ENCODE measurements around the gene ANKZF1.
A peak's percentile ranks its signal among the peaks of the same experiment; 100 is the strongest.

Gene ANKZF1

GRCh38 chr2:219268294-219268693, 38.7 kb downstream of the ANKZF1 start:
- TF ChIP-seq CSRNP3 (CRISPR knock-in tag; IDR thresholded peaks at IDR 0.05) (no peak), PPARA (CRISPR knock-in tag; IDR thresholded peaks at IDR 0.05; ENCODE audit: borderline replicate concordance) (no peak), POU6F1 (CRISPR knock-in tag; IDR thresholded peaks at IDR 0.05; ENCODE audit: borderline replicate concordance, low read depth) (no peak), ZC3H10 (CRISPR knock-in tag; IDR thresholded peaks at IDR 0.05) (no peak)
- no peak for ATAC-seq

GRCh38 chr2:219269362-219270054, 39.9 kb downstream of the ANKZF1 start:
- ATAC-seq: peak; percentile 62
- TF ChIP-seq ZNF8 (CRISPR knock-in tag; IDR thresholded peaks at IDR 0.05) (no peak), CSRNP3 (CRISPR knock-in tag; IDR thresholded peaks at IDR 0.05) (no peak)

- TF ChIP-seq ZC3H10 (CRISPR knock-in tag; IDR thresholded peaks at IDR 0.05) (no peak), SNAI2 (CRISPR knock-in tag; IDR thresholded peaks at IDR 0.05) (no peak), PPARA (CRISPR knock-in tag; IDR thresholded peaks at IDR 0.05; ENCODE audit: borderline replicate concordance) (no peak), CSDC2 (CRISPR knock-in tag; IDR thresholded peaks at IDR 0.05) (no peak), ZFP30 (CRISPR knock-in tag; IDR thresholded peaks at IDR 0.05) (no peak), CREB5 (CRISPR knock-in tag; IDR thresholded peaks at IDR 0.05; ENCODE audit: low read depth) (no peak), ZNF565 (CRISPR knock-in tag; conservative IDR thresholded peaks at IDR 0.05; ENCODE audit: low read depth) (no peak), ZNF70 (CRISPR knock-in tag; IDR thresholded peaks at IDR 0.05) (no peak), TOX (CRISPR knock-in tag; IDR thresholded peaks at IDR 0.05; ENCODE audit: borderline replicate concordance) (no peak), POU6F1 (CRISPR knock-in tag; IDR thresholded peaks at IDR 0.05; ENCODE audit: borderline replicate concordance, low read depth) (no peak), TCF4 (CRISPR knock-in tag; IDR thresholded peaks at IDR 0.05; ENCODE audit: borderline replicate concordance) (no peak), PATZ1 (CRISPR knock-in tag; IDR thresholded peaks at IDR 0.05; ENCODE audit: borderline replicate concordance) (no peak)
- no peak for ATAC-seq
Observed at GRCh38 chr2:219270055-219270372, 40.4 kb downstream of the ANKZF1 start.

GRCh38 chr2:219271021-219271420, 41.4 kb downstream of the ANKZF1 start:
- TF ChIP-seq ZFP30 (CRISPR knock-in tag; IDR thresholded peaks at IDR 0.05) (no peak), CREB5 (CRISPR knock-in tag; IDR thresholded peaks at IDR 0.05; ENCODE audit: low read depth) (no peak), PPARA (CRISPR knock-in tag; IDR thresholded peaks at IDR 0.05; ENCODE audit: borderline replicate concordance) (no peak), PATZ1 (CRISPR knock-in tag; IDR thresholded peaks at IDR 0.05; ENCODE audit: borderline replicate concordance) (no peak), ZNF70 (CRISPR knock-in tag; IDR thresholded peaks at IDR 0.05) (no peak), ARNTL (CRISPR knock-in tag; IDR thresholded peaks at IDR 0.05; ENCODE audit: borderline replicate concordance, low read depth) (no peak), TSHZ2 (CRISPR knock-in tag; IDR thresholded peaks at IDR 0.05) (no peak), RARB (CRISPR knock-in tag; IDR thresholded peaks at IDR 0.05) (no peak), GLIS3 (CRISPR knock-in tag; IDR thresholded peaks at IDR 0.05) (no peak)
- no peak for ATAC-seq

Data from SK-N-SH treated with all-trans-retinoic acid at 6 μM for 48 hours (cell line).